ENCODE measurements around the gene GNAI1. TPM values are rescaled to one million over a fixed set of nuclear protein-coding genes. Genes with fewer than 3 reads are reported as not detected.

GNAI1 gene
- total and polyA plus RNA-seq, 8 donors, result 27.3 to 152 (median 134) TPM

- H3K27me3 ChIP-seq, result no peaks in the 10 kb centered on the region
- no peak for DNase-seq
- no peaks in the 10 kb centered on the region for H3K9me3 ChIP-seq
- intact Hi-C loops (cut with DNase I), result no loop called here
- H3K36me3 ChIP-seq, result no peaks in the 10 kb centered on the region
- ATAC-seq, result no peak
- no peak overlapping the region for H3K4me3 ChIP-seq
- TF ChIP-seq, protein P1, sequence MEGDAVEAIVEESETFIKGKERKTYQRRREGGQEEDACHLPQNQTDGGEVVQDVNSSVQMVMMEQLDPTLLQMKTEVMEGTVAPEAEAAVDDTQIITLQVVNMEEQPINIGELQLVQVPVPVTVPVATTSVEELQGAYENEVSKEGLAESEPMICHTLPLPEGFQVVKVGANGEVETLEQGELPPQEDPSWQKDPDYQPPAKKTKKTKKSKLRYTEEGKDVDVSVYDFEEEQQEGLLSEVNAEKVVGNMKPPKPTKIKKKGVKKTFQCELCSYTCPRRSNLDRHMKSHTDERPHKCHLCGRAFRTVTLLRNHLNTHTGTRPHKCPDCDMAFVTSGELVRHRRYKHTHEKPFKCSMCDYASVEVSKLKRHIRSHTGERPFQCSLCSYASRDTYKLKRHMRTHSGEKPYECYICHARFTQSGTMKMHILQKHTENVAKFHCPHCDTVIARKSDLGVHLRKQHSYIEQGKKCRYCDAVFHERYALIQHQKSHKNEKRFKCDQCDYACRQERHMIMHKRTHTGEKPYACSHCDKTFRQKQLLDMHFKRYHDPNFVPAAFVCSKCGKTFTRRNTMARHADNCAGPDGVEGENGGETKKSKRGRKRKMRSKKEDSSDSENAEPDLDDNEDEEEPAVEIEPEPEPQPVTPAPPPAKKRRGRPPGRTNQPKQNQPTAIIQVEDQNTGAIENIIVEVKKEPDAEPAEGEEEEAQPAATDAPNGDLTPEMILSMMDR (IDR thresholded peaks at IDR 0.05), result no peak
- H3K27ac ChIP-seq, result no peak overlapping the region
- no peaks in the 10 kb centered on the region for H3K4me1 ChIP-seq
Observed at GRCh38 chr7:80208700-80209099, 74.1 kb downstream of the GNAI1 start.

- H3K9me3 ChIP-seq, result no peaks in the 10 kb centered on the region
Observed at GRCh38 chr7:80210400-80210799, 75.8 kb downstream of the GNAI1 start.

GRCh38 chr7:80213814-80214213 is 79.2 kb downstream of the GNAI1 start:
- ATAC-seq, result no peak
- Histone ChIP-seq H3K27ac (no peak overlapping the region), H3K36me3 (no peaks in the 10 kb centered on the region), H3K27me3 (no peaks in the 10 kb centered on the region), H3K9me3 (no peaks in the 10 kb centered on the region), H3K4me3 (no peak overlapping the region), H3K4me1 (no peaks in the 10 kb centered on the region)
- DNase-seq, result no peak
- TF ChIP-seq, protein P1 (IDR thresholded peaks at IDR 0.05), result no peak
- intact Hi-C loops (cut with DNase I), result no loop called here

More at GRCh38 chr7:80210400-80210799, 75.8 kb downstream of the GNAI1 start:
- no peaks in the 10 kb centered on the region for H3K4me1 ChIP-seq
- H3K27me3 ChIP-seq, result no peaks in the 10 kb centered on the region
- no peak overlapping the region for H3K4me3 ChIP-seq
- no peak for DNase-seq
- TF ChIP-seq, protein P1 (IDR thresholded peaks at IDR 0.05), result no peak
- intact Hi-C loops (cut with DNase I), result no loop called here
- peak; percentile 91 for ATAC-seq
- H3K27ac ChIP-seq, result no peak overlapping the region
- H3K36me3 ChIP-seq, result no peaks in the 10 kb centered on the region

DNA sequence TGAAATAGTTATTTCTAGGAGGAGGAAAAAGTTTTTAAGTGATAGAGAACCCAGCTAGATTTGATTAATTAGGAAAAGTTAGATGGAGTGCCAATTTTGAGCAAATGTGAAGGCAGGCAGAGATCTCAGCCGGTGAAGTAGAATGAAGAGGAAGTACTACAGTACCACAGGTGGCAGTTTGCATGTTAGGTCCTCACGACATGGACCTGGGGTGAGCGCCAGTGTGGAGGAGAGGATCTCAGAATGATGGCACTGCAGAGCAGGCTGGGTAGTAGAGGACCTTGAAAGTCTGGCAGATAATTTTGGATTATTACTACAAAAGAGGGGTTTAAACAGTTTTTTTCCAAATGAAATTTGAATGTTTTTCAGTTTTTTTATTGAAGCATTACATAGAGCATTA is 81.1 kb downstream of the GNAI1 start:
- H3K9me3 ChIP-seq, result no peaks in the 10 kb centered on the region
- no peak for ATAC-seq
- no peak overlapping the region for H3K27ac ChIP-seq
- H3K4me1 ChIP-seq, result no peaks in the 10 kb centered on the region
- no peaks in the 10 kb centered on the region for H3K27me3 ChIP-seq
- TF ChIP-seq, protein P1 (IDR thresholded peaks at IDR 0.05), result no peak
- H3K36me3 ChIP-seq, result no peaks in the 10 kb centered on the region
- no peak for DNase-seq
- no peak overlapping the region for H3K4me3 ChIP-seq
- intact Hi-C loops (cut with DNase I), result no loop called here

GRCh38 chr7:80216996-80217842 is 82.6 kb downstream of the GNAI1 start:
- Histone ChIP-seq H3K4me3 (no peak overlapping the region), H3K27me3 (no peaks in the 10 kb centered on the region), H3K27ac (no peak overlapping the region), H3K4me1 (no peaks in the 10 kb centered on the region), H3K9me3 (no peaks in the 10 kb centered on the region), H3K36me3 (no peaks in the 10 kb centered on the region)
- DNase-seq (no peak), ATAC-seq (no peak)
- TF ChIP-seq, protein P1 (IDR thresholded peaks at IDR 0.05), result no peak
- intact Hi-C loops (cut with DNase I), result no loop called here

All from left lung (tissue), 10 donors.